ENCODE data around the gene SGMS1.
"Not testable (repeated sequence)": the region's sequence is repeated elsewhere in the genome, so short reads cannot be mapped to it uniquely, and the experiment has no call there.

DNA sequence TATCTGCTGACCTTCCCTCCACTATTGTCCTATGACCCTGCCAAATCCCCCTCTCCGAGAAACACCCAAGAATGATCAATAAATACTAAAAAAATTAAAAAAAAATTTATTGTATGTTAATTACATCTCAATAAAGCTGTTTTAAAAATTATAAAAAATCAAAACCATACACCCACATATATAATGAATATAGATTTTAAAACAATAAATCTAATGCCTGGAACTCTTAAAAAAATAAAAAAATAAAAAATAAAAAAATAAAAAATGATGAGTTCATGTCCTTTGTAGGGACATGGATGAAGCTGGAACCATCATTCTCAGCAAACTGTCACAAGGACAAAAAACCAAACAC lies 267.3 kb downstream of the SGMS1 start:
- TF ChIP-seq TAF1 (IDR thresholded peaks at IDR 0.05; ENCODE audit: borderline replicate concordance, low read depth, low read length); EZH2phosphoT487 (IDR thresholded peaks at IDR 0.05; ENCODE audit: borderline replicate concordance, low read depth); POLR2AphosphoS5 (IDR thresholded peaks at IDR 0.05; ENCODE audit: low read depth, low read length); MXI1 (IDR thresholded peaks at IDR 0.05; ENCODE audit: low read depth, low read length); NRF1 (IDR thresholded peaks at IDR 0.05; ENCODE audit: low read depth, low read length); SMC3 (IDR thresholded peaks at IDR 0.05; ENCODE audit: low read depth, low read length); EP300 (IDR thresholded peaks at IDR 0.05; ENCODE audit: borderline replicate concordance in 1 of 2, low read depth in 1 of 2, low read length in 1 of 2); RFX5 (IDR thresholded peaks at IDR 0.05; ENCODE audit: low read length); FOSL2 (IDR thresholded peaks at IDR 0.05; ENCODE audit: borderline replicate concordance, low read depth): not testable (repeated sequence)
- TF ChIP-seq, protein P1, sequence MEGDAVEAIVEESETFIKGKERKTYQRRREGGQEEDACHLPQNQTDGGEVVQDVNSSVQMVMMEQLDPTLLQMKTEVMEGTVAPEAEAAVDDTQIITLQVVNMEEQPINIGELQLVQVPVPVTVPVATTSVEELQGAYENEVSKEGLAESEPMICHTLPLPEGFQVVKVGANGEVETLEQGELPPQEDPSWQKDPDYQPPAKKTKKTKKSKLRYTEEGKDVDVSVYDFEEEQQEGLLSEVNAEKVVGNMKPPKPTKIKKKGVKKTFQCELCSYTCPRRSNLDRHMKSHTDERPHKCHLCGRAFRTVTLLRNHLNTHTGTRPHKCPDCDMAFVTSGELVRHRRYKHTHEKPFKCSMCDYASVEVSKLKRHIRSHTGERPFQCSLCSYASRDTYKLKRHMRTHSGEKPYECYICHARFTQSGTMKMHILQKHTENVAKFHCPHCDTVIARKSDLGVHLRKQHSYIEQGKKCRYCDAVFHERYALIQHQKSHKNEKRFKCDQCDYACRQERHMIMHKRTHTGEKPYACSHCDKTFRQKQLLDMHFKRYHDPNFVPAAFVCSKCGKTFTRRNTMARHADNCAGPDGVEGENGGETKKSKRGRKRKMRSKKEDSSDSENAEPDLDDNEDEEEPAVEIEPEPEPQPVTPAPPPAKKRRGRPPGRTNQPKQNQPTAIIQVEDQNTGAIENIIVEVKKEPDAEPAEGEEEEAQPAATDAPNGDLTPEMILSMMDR (IDR thresholded peaks at IDR 0.05): not testable (repeated sequence)
- TF ChIP-seq, protein P2, sequence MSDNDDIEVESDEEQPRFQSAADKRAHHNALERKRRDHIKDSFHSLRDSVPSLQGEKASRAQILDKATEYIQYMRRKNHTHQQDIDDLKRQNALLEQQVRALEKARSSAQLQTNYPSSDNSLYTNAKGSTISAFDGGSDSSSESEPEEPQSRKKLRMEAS (IDR thresholded peaks at IDR 0.05; ENCODE audit: low read depth): not testable (repeated sequence)
- TF ChIP-seq, protein P3, sequence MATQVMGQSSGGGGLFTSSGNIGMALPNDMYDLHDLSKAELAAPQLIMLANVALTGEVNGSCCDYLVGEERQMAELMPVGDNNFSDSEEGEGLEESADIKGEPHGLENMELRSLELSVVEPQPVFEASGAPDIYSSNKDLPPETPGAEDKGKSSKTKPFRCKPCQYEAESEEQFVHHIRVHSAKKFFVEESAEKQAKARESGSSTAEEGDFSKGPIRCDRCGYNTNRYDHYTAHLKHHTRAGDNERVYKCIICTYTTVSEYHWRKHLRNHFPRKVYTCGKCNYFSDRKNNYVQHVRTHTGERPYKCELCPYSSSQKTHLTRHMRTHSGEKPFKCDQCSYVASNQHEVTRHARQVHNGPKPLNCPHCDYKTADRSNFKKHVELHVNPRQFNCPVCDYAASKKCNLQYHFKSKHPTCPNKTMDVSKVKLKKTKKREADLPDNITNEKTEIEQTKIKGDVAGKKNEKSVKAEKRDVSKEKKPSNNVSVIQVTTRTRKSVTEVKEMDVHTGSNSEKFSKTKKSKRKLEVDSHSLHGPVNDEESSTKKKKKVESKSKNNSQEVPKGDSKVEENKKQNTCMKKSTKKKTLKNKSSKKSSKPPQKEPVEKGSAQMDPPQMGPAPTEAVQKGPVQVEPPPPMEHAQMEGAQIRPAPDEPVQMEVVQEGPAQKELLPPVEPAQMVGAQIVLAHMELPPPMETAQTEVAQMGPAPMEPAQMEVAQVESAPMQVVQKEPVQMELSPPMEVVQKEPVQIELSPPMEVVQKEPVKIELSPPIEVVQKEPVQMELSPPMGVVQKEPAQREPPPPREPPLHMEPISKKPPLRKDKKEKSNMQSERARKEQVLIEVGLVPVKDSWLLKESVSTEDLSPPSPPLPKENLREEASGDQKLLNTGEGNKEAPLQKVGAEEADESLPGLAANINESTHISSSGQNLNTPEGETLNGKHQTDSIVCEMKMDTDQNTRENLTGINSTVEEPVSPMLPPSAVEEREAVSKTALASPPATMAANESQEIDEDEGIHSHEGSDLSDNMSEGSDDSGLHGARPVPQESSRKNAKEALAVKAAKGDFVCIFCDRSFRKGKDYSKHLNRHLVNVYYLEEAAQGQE (IDR thresholded peaks at IDR 0.05; ENCODE audit: low read depth, low read length): not testable (repeated sequence)
- TF ChIP-seq, protein P4, sequence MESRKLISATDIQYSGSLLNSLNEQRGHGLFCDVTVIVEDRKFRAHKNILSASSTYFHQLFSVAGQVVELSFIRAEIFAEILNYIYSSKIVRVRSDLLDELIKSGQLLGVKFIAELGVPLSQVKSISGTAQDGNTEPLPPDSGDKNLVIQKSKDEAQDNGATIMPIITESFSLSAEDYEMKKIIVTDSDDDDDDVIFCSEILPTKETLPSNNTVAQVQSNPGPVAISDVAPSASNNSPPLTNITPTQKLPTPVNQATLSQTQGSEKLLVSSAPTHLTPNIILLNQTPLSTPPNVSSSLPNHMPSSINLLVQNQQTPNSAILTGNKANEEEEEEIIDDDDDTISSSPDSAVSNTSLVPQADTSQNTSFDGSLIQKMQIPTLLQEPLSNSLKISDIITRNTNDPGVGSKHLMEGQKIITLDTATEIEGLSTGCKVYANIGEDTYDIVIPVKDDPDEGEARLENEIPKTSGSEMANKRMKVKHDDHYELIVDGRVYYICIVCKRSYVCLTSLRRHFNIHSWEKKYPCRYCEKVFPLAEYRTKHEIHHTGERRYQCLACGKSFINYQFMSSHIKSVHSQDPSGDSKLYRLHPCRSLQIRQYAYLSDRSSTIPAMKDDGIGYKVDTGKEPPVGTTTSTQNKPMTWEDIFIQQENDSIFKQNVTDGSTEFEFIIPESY (IDR thresholded peaks at IDR 0.05; ENCODE audit: borderline replicate concordance, low read depth): not testable (repeated sequence)
- TF ChIP-seq, protein P5, sequence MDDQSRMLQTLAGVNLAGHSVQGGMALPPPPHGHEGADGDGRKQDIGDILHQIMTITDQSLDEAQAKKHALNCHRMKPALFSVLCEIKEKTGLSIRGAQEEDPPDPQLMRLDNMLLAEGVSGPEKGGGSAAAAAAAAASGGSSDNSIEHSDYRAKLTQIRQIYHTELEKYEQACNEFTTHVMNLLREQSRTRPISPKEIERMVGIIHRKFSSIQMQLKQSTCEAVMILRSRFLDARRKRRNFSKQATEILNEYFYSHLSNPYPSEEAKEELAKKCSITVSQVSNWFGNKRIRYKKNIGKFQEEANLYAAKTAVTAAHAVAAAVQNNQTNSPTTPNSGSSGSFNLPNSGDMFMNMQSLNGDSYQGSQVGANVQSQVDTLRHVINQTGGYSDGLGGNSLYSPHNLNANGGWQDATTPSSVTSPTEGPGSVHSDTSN (IDR thresholded peaks at IDR 0.05): not testable (repeated sequence)
